OCI-LY7 (cell line): ENCODE measurements around the gene TSPYL6. TPM values are rescaled to one million over a fixed set of nuclear protein-coding genes. Genes with fewer than 3 reads are reported as not detected.

Experiments
- BruUV-seq: library from RNA; stranded (reverse); fragments of 400-500 nt; replicated peaks from 2 replicates; lab custom pipeline; 2021; lab: Mats Ljungman, UMichigan
- CTCF ChIA-PET: fragments of 300-600 bp; sonication (Branson Sonifier 250); formaldehyde crosslinking; loops from one replicate; lab custom pipeline; 2022; ENCODE audit warnings: antibody characterized with exemption; ENCODE audit not compliant: unreplicated experiment; lab: Charles Lee
- POLR2A ChIA-PET: fragments of 300-600 bp; sonication (Branson Sonifier 250); formaldehyde crosslinking; loops from one replicate; lab custom pipeline; 2022; ENCODE audit warnings: antibody characterized with exemption; lab: Charles Lee
- DNase-seq: peaks from one replicate; pipeline ENCODE4 v3.0.0-alpha.2; 2015; ENCODE audit warnings: low spot score
- H2AFZ ChIP-seq: fragments of 200-600 bp; sonication (generic), shearing (Covaris generic); 2 replicates; pipeline ENCODE4 v1.6.1; 2014; ENCODE audit warnings: mild to moderate bottlenecking, antibody characterized with exemption, low read length, moderate library complexity
- H3K27ac ChIP-seq: fragments of 200-600 bp; sonication (generic); 2 replicates; pipeline ENCODE4 v1.5.1; 2014; ENCODE audit warnings: mixed run types, low read depth, mild to moderate bottlenecking, moderate library complexity, low read length, inconsistent platforms; ENCODE audit not compliant: poor library complexity, severe bottlenecking
- H3K36me3 ChIP-seq: fragments of 200-600 bp; sonication (generic); 2 replicates; pipeline ENCODE4 v1.6.1; 2014; ENCODE audit warnings: mild to moderate bottlenecking, antibody characterized with exemption, low read length, moderate library complexity, mixed read lengths; ENCODE audit not compliant: insufficient read depth
- H3K4me1 ChIP-seq: fragments of 200-600 bp; sonication (generic); 2 replicates; pipeline ENCODE4 v1.5.1; 2014; ENCODE audit warnings: mild to moderate bottlenecking, low read length; ENCODE audit not compliant: insufficient read depth, poor library complexity, severe bottlenecking
- H3K4me2 ChIP-seq: fragments of 200-600 bp; sonication (generic); 2 replicates; pipeline ENCODE4 v1.6.1; 2014; ENCODE audit warnings: mild to moderate bottlenecking, low read length
- H3K4me3 ChIP-seq: fragments of 200-600 bp; sonication (generic); 2 replicates; pipeline ENCODE4 v1.5.1; 2014; ENCODE audit warnings: mild to moderate bottlenecking, low read depth, low read length; ENCODE audit not compliant: poor library complexity, severe bottlenecking
- H3K79me2 ChIP-seq: fragments of 200-600 bp; sonication (generic); 2 replicates; pipeline ENCODE4 v1.6.1; 2016; ENCODE audit warnings: low read depth, mild to moderate bottlenecking, low read length, moderate library complexity, mixed read lengths; ENCODE audit not compliant: insufficient read depth
- H3K9me2 ChIP-seq: fragments of 200-600 bp; sonication (generic); 2 replicates; pipeline ENCODE4 v1.6.1; 2016; ENCODE audit warnings: mild to moderate bottlenecking, low read length, mixed read lengths; ENCODE audit not compliant: insufficient read depth
- H3K9me3 ChIP-seq: fragments of 200-600 bp; sonication (generic); 2 replicates; pipeline ENCODE4 v1.6.1; 2014; ENCODE audit warnings: mild to moderate bottlenecking, mixed run types, low read length, mixed read lengths
- H4K20me1 ChIP-seq: fragments of 200-600 bp; sonication (generic); 2 replicates; pipeline ENCODE4 v1.6.1; 2014; ENCODE audit warnings: mild to moderate bottlenecking, antibody characterized with exemption, low read length, moderate library complexity, mixed read lengths; ENCODE audit not compliant: insufficient read depth
- CTCF ChIP-seq: fragments of 200-600 bp; sonication (generic); conservative IDR thresholded peaks from 2 replicates; pipeline ENCODE4 v1.5.1; 2014; ENCODE audit warnings: mild to moderate bottlenecking, antibody characterized with exemption, low read length, moderate library complexity, mixed read lengths
- EZH2phosphoT487 ChIP-seq: fragments of 200-600 bp; sonication (generic); IDR thresholded peaks from 2 replicates; pipeline ENCODE4 v1.6.1; 2018; ENCODE audit warnings: low read depth, borderline replicate concordance, mild to moderate bottlenecking, mixed run types, antibody characterized with exemption, low read length, moderate library complexity, mixed read lengths
- intact Hi-C: fragments of 100-400 bp; cut with micrococcal nuclease; formaldehyde crosslinking; loops from one replicate; pipeline ENCODE4 v1.10.0; 2022; ENCODE audit not compliant: unreplicated experiment
- total RNA-seq, 2 experiments: library from RNA; depleted of rRNA in 1 of 2; stranded (reverse); fragments of >200 nt in 1 of 2; shearing (Covaris generic) in 1 of 2; gene quantifications; 2 replicates each; pipeline ENCODE4 v1.2.3, GENCODE V29; 2014 to 2022

The TSPYL6 gene
- total RNA-seq, 2 experiments from 2014 or later, result not detected

GRCh38 chr2:54206596-54206995 is 49.4 kb downstream of the TSPYL6 start:
- H3K4me1 ChIP-seq, result no peaks in the 10 kb centered on the region
- ChIA-PET CTCF (no interaction called here), POLR2A (no interaction called here)
- no peaks in the 10 kb centered on the region for H3K36me3 ChIP-seq
- intact Hi-C loops, result loop anchor here (2.0 to 10.0 kb wide), 2 partner anchors 296 to 498 kb away; no protein-coding TSS in a partner anchor
- no peak overlapping the region for H2AFZ ChIP-seq
- H3K9me3 ChIP-seq, result no peaks in the 10 kb centered on the region; the same call in 1 of the 2 replicates
- DNase-seq, result peak; percentile 49
- no peak overlapping the region for H3K27ac ChIP-seq
- TF ChIP-seq CTCF (peak; percentile 92), EZH2phosphoT487 (no peak)
- no peaks in the 10 kb centered on the region for H4K20me1 ChIP-seq
- H3K9me2 ChIP-seq, result no peaks in the 10 kb centered on the region
- no peak overlapping the region for H3K4me3 ChIP-seq
- H3K79me2 ChIP-seq, result no peaks in the 10 kb centered on the region
- H3K4me2 ChIP-seq, result no peak overlapping the region
- no TSS peak for BruUV-seq

GRCh38 chr2:54204476-54204875 is 51.6 kb downstream of the TSPYL6 start:
- ChIA-PET POLR2A (no interaction called here), CTCF (no interaction called here)
- BruUV-seq, result no TSS peak
- Histone ChIP-seq H3K79me2 (no peaks in the 10 kb centered on the region), H3K36me3 (no peaks in the 10 kb centered on the region), H2AFZ (no peak overlapping the region), H3K9me3 (no peaks in the 10 kb centered on the region; the same call in 1 of the 2 replicates), H3K27ac (no peak overlapping the region), H3K4me3 (no peak overlapping the region), H3K4me2 (no peak overlapping the region), H4K20me1 (no peaks in the 10 kb centered on the region), H3K4me1 (no peaks in the 10 kb centered on the region), H3K9me2 (no peaks in the 10 kb centered on the region)
- TF ChIP-seq CTCF (no peak), EZH2phosphoT487 (no peak)
- intact Hi-C loops, result loop anchor here (10.0 kb wide), 1 partner anchor 500 kb away; no protein-coding TSS in a partner anchor
- DNase-seq, result no peak

Other genes starting within 250 kb of the TSPYL6 start
- gene ACYP2, start 140.6 kb downstream of the TSPYL6 start, total RNA-seq (2014; rRNA removed; shearing (Covaris generic)), result 17.9 and 18.7 TPM in 2 replicates
- 18.5 and 20.6 TPM in 2 replicates for gene ACYP2, start 140.6 kb downstream of the TSPYL6 start, total RNA-seq (2022)
- 183 and 200 TPM in 2 replicates for gene SPTBN1, start 200.1 kb upstream of the TSPYL6 start, total RNA-seq (2014; rRNA removed; shearing (Covaris generic))
- 132 and 160 TPM in 2 replicates for gene SPTBN1, start 200.1 kb upstream of the TSPYL6 start, total RNA-seq (2022)